OCI-LY7 (cell line): ENCODE measurements around the gene IFNGR2.
"Not testable (repeated sequence)": the region's sequence is repeated elsewhere in the genome, so short reads cannot be mapped to it uniquely, and the experiment has no call there.

Experiments used
- EZH2phosphoT487 ChIP-seq: fragments of 200-600 bp; sonication (generic); IDR thresholded peaks from 2 replicates; pipeline ENCODE4 v1.6.1; 2018; ENCODE audit warnings: low read depth, borderline replicate concordance, mild to moderate bottlenecking, mixed run types, antibody characterized with exemption, low read length, moderate library complexity, mixed read lengths
- TF ChIP-seq, protein P1 (sequence below): fragments of 200-600 bp; sonication (generic); conservative IDR thresholded peaks from 2 replicates; pipeline ENCODE4 v1.5.1; 2014; ENCODE audit warnings: mild to moderate bottlenecking, antibody characterized with exemption, low read length, moderate library complexity, mixed read lengths

DNA sequence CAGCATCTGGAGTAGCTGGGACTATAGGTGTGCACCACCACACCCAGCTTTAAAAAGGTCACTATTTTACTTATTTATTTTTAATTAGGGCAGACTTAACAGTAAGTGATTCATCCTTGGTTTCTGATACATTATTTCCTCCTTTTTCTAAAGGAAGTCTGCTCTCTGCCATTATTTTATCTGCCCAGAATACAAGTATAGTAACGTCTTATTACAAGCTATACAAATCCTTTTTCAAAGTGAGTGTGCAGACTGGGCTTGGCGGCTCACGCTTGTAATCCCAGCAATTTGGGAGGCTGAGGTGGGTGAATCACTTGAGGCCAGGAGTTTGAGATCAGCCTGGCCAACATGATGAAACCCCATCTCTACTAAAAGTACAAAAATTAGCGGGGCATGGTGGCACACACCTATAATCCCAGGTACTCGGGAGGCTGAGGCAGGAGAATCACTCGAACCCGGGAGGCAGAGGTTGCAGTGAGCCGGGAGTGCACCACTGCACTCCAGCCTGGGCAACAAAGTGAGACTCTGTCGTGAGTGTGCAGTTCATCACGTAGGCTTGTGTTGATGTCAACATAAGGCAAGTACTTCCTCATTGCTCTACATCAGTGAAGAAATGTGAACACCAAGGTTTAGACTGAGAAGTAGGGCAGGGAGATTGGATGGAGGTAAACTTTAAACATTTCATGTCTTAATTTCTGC, 39.2 kb upstream of the IFNGR2 start:
- TF ChIP-seq, protein P1, sequence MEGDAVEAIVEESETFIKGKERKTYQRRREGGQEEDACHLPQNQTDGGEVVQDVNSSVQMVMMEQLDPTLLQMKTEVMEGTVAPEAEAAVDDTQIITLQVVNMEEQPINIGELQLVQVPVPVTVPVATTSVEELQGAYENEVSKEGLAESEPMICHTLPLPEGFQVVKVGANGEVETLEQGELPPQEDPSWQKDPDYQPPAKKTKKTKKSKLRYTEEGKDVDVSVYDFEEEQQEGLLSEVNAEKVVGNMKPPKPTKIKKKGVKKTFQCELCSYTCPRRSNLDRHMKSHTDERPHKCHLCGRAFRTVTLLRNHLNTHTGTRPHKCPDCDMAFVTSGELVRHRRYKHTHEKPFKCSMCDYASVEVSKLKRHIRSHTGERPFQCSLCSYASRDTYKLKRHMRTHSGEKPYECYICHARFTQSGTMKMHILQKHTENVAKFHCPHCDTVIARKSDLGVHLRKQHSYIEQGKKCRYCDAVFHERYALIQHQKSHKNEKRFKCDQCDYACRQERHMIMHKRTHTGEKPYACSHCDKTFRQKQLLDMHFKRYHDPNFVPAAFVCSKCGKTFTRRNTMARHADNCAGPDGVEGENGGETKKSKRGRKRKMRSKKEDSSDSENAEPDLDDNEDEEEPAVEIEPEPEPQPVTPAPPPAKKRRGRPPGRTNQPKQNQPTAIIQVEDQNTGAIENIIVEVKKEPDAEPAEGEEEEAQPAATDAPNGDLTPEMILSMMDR: not testable (repeated sequence)
- not testable (repeated sequence) for TF ChIP-seq EZH2phosphoT487
